ENCODE measurements around the gene SECISBP2L.

SECISBP2L gene

GRCh38 chr15:48989170-48989569 is 57.1 kb downstream of the SECISBP2L start:
- TF ChIP-seq CTCF (IDR thresholded peaks at IDR 0.05), result no peak

- TF ChIP-seq CTCF (IDR thresholded peaks at IDR 0.05), result no peak
These were observed 59.1 kb downstream of the SECISBP2L start for GRCh38 chr15:48987142-48987541.

- TF ChIP-seq CTCF (IDR thresholded peaks at IDR 0.05), result no peak
These were observed 60.0 kb downstream of the SECISBP2L start for GRCh38 chr15:48986240-48986639.

- TF ChIP-seq CTCF (IDR thresholded peaks at IDR 0.05), result no peak
These were observed 60.7 kb downstream of the SECISBP2L start for GRCh38 chr15:48985516-48985915.

GRCh38 chr15:48984811-48985352 is 61.4 kb downstream of the SECISBP2L start:
- TF ChIP-seq CTCF (IDR thresholded peaks at IDR 0.05), result no peak

- TF ChIP-seq CTCF (IDR thresholded peaks at IDR 0.05), result no peak
These were observed 62.1 kb downstream of the SECISBP2L start for GRCh38 chr15:48984021-48984710.

- TF ChIP-seq CTCF (IDR thresholded peaks at IDR 0.05), result no peak
These were observed 62.9 kb downstream of the SECISBP2L start for GRCh38 chr15:48983300-48983699.
